ENCODE measurements around the gene NECAB3.

GRCh38 chr20:33627577-33628216, 46.5 kb downstream of the NECAB3 start:
- no peak for TF ChIP-seq CTCF (IDR thresholded peaks at IDR 0.05)
- TF ChIP-seq POLR2A (IDR thresholded peaks at IDR 0.05): no peak

Measured in esophagus squamous epithelium (tissue), 4 donors.